Measurements from ENCODE around the gene FOSL1. TPM values are rescaled to one million over a fixed set of nuclear protein-coding genes. Genes with fewer than 3 reads are reported as not detected.

The FOSL1 gene
- total and polyA plus RNA-seq, 2 of the 13 experiments (the other 11 are each of a cell fraction or from before 2014, with no cell fraction given), result 4.0 to 4.1 TPM

DNA sequence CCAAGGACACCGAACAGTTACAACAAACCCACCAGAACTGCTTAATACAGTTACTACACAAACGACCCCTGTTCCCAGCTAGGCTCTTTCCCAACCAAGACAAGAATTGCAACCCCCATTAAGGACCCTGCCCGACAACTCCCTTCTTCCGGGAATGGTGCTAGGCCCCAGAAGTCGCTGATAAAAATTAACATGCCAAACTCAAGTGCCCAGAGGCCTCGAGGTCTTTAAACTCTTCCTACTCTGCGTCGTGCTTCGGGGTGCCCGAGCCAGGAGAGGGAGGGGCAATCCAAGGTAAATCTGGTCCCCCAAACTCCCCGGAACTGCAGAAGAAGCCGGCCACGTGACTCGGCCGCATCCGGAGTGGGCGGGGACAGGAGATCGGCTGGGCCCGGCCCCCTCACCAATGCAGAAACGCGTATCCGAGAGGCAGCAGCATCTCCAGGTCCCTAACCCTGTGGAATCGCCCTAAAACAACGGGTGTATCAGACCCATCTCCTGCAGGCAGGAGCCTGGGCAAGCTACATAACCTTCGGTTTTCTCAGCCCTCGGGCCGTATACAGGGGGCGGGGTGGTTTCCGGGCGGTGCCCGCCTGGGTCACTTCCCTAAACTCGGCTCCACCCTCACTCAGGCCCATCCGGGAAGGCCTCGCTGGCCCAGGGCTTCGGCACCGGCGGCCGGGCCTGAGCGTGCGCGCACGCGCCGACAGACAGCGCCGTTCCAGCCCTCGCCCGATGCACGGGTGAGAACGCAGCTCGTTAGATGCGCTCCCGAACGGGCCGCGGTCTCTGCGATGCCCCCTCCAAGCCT lies 43.3 kb downstream of the FOSL1 start (continued):
- no peak for TF ChIP-seq CREM (IDR thresholded peaks at IDR 0.05)
- no peak for TF ChIP-seq CREM (CRISPR knock-in tag; IDR thresholded peaks at IDR 0.05)
- TF ChIP-seq NRL (CRISPR knock-in tag; IDR thresholded peaks at IDR 0.05; ENCODE audit: borderline replicate concordance), result peak; percentile 70; the same call in 1 of the 2 replicates
- TF ChIP-seq, protein P1, sequence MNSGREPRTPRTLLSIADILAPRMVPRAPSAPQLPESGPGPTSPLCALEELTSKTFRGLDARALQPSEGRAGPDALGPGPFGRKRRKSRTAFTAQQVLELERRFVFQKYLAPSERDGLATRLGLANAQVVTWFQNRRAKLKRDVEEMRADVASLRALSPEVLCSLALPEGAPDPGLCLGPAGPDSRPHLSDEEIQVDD (CRISPR knock-in tag; IDR thresholded peaks at IDR 0.05; ENCODE audit: borderline replicate concordance), result no peak
- TF ChIP-seq SOX6 (IDR thresholded peaks at IDR 0.05), result no peak
- 0 out of 2 replicates have a peak, but pooled peaks have one; percentile 26 for TF ChIP-seq SOX6 (CRISPR knock-in tag; IDR thresholded peaks at IDR 0.05)
- TF ChIP-seq YEATS2 (CRISPR knock-in tag; IDR thresholded peaks at IDR 0.05; ENCODE audit: borderline replicate concordance), result peak; percentile 26
- no peak for TF ChIP-seq CEBPB (IDR thresholded peaks at IDR 0.05; ENCODE audit: borderline replicate concordance, low read depth, low read length)
- TF ChIP-seq, protein P2, sequence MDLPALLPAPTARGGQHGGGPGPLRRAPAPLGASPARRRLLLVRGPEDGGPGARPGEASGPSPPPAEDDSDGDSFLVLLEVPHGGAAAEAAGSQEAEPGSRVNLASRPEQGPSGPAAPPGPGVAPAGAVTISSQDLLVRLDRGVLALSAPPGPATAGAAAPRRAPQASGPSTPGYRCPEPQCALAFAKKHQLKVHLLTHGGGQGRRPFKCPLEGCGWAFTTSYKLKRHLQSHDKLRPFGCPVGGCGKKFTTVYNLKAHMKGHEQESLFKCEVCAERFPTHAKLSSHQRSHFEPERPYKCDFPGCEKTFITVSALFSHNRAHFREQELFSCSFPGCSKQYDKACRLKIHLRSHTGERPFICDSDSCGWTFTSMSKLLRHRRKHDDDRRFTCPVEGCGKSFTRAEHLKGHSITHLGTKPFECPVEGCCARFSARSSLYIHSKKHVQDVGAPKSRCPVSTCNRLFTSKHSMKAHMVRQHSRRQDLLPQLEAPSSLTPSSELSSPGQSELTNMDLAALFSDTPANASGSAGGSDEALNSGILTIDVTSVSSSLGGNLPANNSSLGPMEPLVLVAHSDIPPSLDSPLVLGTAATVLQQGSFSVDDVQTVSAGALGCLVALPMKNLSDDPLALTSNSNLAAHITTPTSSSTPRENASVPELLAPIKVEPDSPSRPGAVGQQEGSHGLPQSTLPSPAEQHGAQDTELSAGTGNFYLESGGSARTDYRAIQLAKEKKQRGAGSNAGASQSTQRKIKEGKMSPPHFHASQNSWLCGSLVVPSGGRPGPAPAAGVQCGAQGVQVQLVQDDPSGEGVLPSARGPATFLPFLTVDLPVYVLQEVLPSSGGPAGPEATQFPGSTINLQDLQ (CRISPR knock-in tag; IDR thresholded peaks at IDR 0.05), result no peak
- TF ChIP-seq ZNF484 (CRISPR knock-in tag; IDR thresholded peaks at IDR 0.05; ENCODE audit: borderline replicate concordance, low read depth), result peak; percentile 68; the same call in 1 of the 2 replicates
- TF ChIP-seq ZNF790 (CRISPR knock-in tag; IDR thresholded peaks at IDR 0.05; ENCODE audit: borderline replicate concordance), result no peak; the same call in 1 of the 2 replicates
- TF ChIP-seq TAF1 (CRISPR knock-in tag; IDR thresholded peaks at IDR 0.05), result peak; percentile 45
- TF ChIP-seq ATF1 (CRISPR knock-in tag; IDR thresholded peaks at IDR 0.05), result no peak
- TF ChIP-seq, protein P3, sequence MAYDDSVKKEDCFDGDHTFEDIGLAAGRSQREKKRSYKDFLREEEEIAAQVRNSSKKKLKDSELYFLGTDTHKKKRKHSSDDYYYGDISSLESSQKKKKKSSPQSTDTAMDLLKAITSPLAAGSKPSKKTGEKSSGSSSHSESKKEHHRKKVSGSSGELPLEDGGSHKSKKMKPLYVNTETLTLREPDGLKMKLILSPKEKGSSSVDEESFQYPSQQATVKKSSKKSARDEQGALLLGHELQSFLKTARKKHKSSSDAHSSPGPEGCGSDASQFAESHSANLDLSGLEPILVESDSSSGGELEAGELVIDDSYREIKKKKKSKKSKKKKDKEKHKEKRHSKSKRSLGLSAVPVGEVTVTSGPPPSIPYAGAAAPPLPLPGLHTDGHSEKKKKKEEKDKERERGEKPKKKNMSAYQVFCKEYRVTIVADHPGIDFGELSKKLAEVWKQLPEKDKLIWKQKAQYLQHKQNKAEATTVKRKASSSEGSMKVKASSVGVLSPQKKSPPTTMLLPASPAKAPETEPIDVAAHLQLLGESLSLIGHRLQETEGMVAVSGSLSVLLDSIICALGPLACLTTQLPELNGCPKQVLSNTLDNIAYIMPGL (CRISPR knock-in tag; IDR thresholded peaks at IDR 0.05; ENCODE audit: borderline replicate concordance in 1 of 2, low read depth in 1 of 2), result 0 out of 4 replicates have a peak, but pooled peaks of 1 of the 2 experiments have one; percentile 22
- 0 out of 2 replicates have a peak, but pooled peaks have one; percentile 27 for TF ChIP-seq ZNF230 (CRISPR knock-in tag; IDR thresholded peaks at IDR 0.05)
- TF ChIP-seq, protein P4, sequence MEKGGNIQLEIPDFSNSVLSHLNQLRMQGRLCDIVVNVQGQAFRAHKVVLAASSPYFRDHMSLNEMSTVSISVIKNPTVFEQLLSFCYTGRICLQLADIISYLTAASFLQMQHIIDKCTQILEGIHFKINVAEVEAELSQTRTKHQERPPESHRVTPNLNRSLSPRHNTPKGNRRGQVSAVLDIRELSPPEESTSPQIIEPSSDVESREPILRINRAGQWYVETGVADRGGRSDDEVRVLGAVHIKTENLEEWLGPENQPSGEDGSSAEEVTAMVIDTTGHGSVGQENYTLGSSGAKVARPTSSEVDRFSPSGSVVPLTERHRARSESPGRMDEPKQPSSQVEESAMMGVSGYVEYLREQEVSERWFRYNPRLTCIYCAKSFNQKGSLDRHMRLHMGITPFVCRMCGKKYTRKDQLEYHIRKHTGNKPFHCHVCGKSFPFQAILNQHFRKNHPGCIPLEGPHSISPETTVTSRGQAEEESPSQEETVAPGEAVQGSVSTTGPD (CRISPR knock-in tag; IDR thresholded peaks at IDR 0.05), result 0 out of 2 replicates have a peak, but pooled peaks have one; percentile 25
- TF ChIP-seq, protein P5, sequence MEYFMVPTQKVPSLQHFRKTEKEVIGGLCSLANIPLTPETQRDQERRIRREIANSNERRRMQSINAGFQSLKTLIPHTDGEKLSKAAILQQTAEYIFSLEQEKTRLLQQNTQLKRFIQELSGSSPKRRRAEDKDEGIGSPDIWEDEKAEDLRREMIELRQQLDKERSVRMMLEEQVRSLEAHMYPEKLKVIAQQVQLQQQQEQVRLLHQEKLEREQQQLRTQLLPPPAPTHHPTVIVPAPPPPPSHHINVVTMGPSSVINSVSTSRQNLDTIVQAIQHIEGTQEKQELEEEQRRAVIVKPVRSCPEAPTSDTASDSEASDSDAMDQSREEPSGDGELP (IDR thresholded peaks at IDR 0.05; ENCODE audit: borderline replicate concordance, low read depth), result no peak
- TF ChIP-seq ZNF430 (CRISPR knock-in tag; IDR thresholded peaks at IDR 0.05), result peak; percentile 16; the same call in 1 of the 2 replicates
- peak; percentile 53; the same call in 1 of the 2 replicates for TF ChIP-seq KMT2B (CRISPR knock-in tag; IDR thresholded peaks at IDR 0.05)
- no peak for TF ChIP-seq ZNF747 (CRISPR knock-in tag; IDR thresholded peaks at IDR 0.05; ENCODE audit: borderline replicate concordance)
